ENCODE data around the gene NIPA2.

The NIPA2 gene

DNA sequence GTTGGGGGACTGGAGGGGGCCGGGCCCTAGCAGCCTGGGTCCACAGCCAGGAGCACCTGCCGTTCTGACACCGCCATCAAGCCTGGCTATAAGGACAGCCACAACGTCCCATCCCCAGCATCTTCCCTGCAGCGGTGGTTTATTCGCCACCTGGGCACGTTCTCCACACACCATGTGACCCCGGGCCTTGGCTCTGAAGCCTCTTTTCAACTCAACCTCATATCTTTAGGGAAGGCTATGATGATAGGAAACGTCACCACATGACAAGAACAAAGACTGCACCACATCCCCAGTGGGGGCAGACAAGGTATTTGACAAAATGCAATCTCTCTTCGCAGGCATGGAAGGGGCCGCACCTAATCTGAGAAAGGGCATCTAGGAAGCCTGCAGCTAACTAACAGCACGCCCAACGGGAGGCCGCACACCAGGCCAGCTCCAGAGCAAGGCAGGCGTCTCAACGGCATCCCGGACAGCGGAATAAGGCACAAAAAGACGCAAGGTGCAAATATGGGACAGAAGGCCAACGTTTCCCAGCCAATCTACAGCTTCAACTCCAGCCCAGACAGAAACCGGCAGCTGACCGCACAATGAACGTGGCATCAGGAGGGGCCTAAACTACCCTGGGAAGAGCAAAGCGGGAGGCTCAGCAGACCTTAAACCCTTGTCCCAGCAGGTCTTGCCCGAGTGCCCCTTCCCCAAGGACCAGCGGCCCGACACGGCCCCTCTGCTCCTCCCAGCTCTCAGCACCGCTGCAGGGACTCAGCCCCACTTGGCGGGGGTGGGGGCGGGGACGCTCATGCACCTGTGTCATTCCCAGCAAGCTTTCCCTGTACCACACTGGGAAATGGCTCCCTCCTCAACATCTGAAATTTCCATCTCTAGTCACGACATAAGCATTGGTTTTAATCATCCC is 41.9 kb downstream of the NIPA2 start:
- Mint-ChIP-seq H3K36me3 (peaks cover 5% of the 10 kb centered on the region), H3K4me1 (ENCODE audit: low read depth) (no peaks in the 10 kb centered on the region), H3K27ac (no peak overlapping the region), H3K9me3 (ENCODE audit: low read depth) (no peaks in the 10 kb centered on the region), H3K4me3 (no peak overlapping the region), H3K27me3 (no peaks in the 10 kb centered on the region)

DNA sequence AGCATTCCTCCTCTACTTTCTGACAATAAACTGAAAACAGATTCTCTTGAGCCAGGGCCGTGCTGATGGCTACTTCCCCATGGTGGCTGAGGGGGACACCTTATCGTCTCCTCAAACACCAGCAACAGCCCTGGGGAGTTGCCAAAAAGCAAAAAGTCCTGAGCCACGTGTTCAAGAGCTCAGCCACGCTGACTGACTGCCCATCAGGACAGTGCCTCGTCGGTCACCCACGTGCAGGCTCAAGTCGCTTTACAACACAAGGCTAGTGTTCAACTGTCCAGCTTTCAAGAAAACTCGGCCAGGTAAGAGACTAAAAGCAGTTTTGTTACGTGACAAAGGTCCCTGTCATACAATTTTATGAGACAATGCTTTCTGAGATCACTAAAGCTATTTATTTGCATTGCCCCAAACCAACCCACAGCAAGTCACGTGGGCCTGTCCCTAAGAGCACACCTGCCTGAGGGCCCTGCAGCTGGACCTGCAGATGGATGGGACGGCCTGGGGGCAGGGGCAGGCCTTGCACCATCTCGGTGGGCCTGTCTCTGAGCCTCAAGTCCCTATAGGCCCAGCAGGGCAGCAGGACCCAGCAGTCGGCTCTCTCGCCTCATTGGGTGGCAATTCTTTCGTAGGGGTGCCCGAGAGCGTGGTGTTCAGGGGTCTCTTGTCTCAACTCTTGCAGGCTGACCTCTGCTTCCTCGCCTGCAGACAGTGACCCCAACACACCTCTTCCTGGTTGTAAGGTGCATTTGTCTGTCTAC is 42.7 kb downstream of the NIPA2 start:
- H3K27ac Mint-ChIP-seq = no peak overlapping the region
- no peaks in the 10 kb centered on the region for H3K4me1 Mint-ChIP-seq (ENCODE audit: low read depth)
- no peak overlapping the region for H3K4me3 Mint-ChIP-seq
- no peaks in the 10 kb centered on the region for H3K27me3 Mint-ChIP-seq
- no peaks in the 10 kb centered on the region for H3K9me3 Mint-ChIP-seq (ENCODE audit: low read depth)
- peaks cover 5% of the 10 kb centered on the region for H3K36me3 Mint-ChIP-seq

DNA sequence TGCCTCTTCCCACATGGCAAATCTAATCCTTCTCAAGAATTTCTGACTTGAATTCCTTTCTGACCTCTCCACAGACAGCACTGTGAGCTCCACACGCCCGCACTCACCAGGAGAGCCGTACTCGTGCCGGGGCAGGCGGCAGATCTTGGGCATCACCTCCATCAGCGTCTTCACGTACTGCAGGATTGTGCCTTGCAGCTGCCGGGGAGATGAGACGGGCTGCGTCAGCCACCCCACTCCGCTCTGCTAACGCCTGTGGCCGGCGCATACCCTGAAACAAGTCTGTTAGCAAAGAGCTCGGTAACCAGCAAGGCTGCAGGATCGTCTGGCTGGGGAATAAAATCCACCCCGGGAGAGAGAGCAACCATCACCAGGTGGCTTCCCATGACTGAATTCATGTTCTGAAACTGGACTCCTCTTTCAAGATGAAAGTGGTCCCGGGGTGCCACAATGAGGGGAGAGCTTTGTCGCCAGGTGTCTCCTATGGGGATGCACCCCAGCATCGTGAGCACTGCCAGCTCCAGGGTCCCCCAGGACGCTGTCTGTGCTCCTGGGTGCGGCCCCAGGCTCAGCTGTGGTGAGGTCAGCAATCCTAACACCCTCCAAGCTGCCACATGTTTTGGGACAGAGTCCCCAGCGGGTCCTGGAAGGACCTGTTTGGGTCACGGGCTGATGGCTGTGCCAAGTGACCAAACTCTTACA is 43.4 kb downstream of the NIPA2 start:
- no peak overlapping the region for H3K4me3 Mint-ChIP-seq
- no peaks in the 10 kb centered on the region for H3K9me3 Mint-ChIP-seq (ENCODE audit: low read depth)
- H3K4me1 Mint-ChIP-seq (ENCODE audit: low read depth) = no peaks in the 10 kb centered on the region
- peaks cover 5% of the 10 kb centered on the region for H3K36me3 Mint-ChIP-seq
- H3K27me3 Mint-ChIP-seq = no peaks in the 10 kb centered on the region
- H3K27ac Mint-ChIP-seq = no peak overlapping the region

- H3K36me3 Mint-ChIP-seq = peaks cover 4% of the 10 kb centered on the region
- no peaks in the 10 kb centered on the region for H3K27me3 Mint-ChIP-seq
- no peak overlapping the region for H3K27ac Mint-ChIP-seq
- no peaks in the 10 kb centered on the region for H3K9me3 Mint-ChIP-seq (ENCODE audit: low read depth)
- H3K4me1 Mint-ChIP-seq (ENCODE audit: low read depth) = no peaks in the 10 kb centered on the region
- no peak overlapping the region for H3K4me3 Mint-ChIP-seq
Measured at GRCh38 chr15:22883196-22883595, 44.7 kb downstream of the NIPA2 start.

DNA sequence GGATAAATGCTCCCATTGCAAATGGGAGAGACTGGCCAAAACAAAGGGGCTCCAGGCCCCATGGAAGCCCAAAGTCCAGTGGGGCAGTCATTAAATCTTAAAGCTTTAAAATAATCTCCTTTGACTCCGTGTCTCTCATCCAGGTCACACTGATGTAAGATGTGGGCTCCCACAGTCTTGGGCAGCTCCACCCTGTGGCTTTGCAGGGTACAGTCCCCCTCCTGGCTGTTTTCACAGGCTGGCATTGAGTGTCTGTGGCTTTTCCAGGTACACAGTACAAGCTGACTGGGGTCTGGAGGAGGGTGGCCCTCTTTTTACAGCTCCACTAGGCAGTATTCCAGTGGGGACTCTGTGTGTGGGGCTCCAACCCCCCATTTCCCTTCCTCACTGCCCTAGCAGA is 45.9 kb downstream of the NIPA2 start:
- H3K9me3 Mint-ChIP-seq (ENCODE audit: low read depth) = no peaks in the 10 kb centered on the region
- H3K4me1 Mint-ChIP-seq (ENCODE audit: low read depth) = no peaks in the 10 kb centered on the region
- H3K4me3 Mint-ChIP-seq = no peak overlapping the region
- H3K27ac Mint-ChIP-seq = no peak overlapping the region
- H3K36me3 Mint-ChIP-seq = no peaks in the 10 kb centered on the region
- no peaks in the 10 kb centered on the region for H3K27me3 Mint-ChIP-seq

DNA sequence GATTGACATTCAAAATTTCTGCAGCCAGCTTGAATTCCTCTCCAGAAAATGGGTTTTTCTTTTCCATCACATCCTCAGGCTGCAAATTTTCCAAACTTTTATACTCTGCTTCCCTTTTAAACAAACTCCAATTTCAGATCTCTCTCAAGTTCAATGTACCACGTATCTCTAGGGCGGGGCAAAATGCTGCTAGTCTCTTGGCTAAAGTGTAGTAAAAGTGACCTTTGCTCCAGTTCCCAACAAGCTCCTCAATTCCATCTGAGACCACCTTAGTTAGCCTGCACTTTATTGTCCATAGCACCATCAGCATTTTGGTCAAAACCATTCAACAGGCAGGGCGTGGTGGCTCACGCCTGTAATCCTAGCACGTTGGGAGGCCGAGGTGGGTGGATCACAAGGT is 46.7 kb downstream of the NIPA2 start:
- H3K27me3 Mint-ChIP-seq = no peaks in the 10 kb centered on the region
- no peak overlapping the region for H3K4me3 Mint-ChIP-seq
- H3K4me1 Mint-ChIP-seq (ENCODE audit: low read depth) = no peaks in the 10 kb centered on the region

DNA sequence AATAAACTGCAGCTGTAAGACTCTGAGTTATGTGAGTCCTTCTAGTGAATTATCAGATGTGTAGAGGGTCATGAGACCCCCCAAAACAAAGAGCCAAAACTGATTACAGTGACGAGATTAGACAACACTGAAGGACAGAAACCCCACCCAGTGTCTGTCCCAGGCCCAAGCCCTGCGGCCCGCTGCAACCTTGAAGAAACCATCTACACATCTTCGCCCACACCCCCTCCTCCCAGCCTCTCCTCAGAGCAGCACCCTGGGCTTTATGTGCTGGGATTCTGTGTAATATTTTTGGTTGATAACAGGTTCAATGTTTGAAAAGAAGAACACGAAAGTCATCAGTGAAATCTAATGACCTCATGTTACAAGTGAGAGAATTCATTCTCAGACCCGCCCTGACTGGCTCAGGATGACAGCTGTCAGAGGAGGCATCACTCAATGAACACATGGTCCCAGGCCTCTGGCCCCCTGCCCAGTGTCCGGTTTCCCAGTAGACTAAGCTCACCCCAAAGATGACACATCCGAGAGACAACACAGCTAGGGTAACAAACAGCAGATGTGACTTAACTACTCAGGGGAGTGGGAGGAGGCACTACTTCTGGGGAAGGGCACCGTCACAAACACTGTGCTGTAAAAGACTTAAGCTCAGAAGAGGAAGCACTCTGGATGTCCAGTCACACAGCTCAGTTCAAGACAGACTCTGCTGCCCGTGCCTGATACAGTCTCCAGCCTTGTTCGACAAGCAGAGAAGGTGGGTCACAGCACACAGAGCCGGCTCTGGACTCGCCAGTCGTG is 48.9 kb downstream of the NIPA2 start:
- no peaks in the 10 kb centered on the region for H3K9me3 Mint-ChIP-seq (ENCODE audit: low read depth)
- H3K36me3 Mint-ChIP-seq = no peaks in the 10 kb centered on the region
- no peak overlapping the region for H3K4me3 Mint-ChIP-seq
- H3K27me3 Mint-ChIP-seq = no peaks in the 10 kb centered on the region
- H3K27ac Mint-ChIP-seq = no peak overlapping the region
- no peaks in the 10 kb centered on the region for H3K4me1 Mint-ChIP-seq (ENCODE audit: low read depth)

More for the DNA sequence above, 46.7 kb downstream of the NIPA2 start:
- no peak overlapping the region for H3K27ac Mint-ChIP-seq
- H3K9me3 Mint-ChIP-seq (ENCODE audit: low read depth) = no peaks in the 10 kb centered on the region
- H3K36me3 Mint-ChIP-seq = no peaks in the 10 kb centered on the region

GRCh38 chr15:22888120-22888859 is 49.8 kb downstream of the NIPA2 start:
- no peak overlapping the region for H3K27ac Mint-ChIP-seq
- H3K36me3 Mint-ChIP-seq = no peaks in the 10 kb centered on the region
- H3K27me3 Mint-ChIP-seq = no peaks in the 10 kb centered on the region
- H3K4me1 Mint-ChIP-seq (ENCODE audit: low read depth) = no peaks in the 10 kb centered on the region
- no peaks in the 10 kb centered on the region for H3K9me3 Mint-ChIP-seq (ENCODE audit: low read depth)
- no peak overlapping the region for H3K4me3 Mint-ChIP-seq

GRCh38 chr15:22889146-22889818 is 50.8 kb downstream of the NIPA2 start:
- H3K9me3 Mint-ChIP-seq (ENCODE audit: low read depth) = no peaks in the 10 kb centered on the region
- no peaks in the 10 kb centered on the region for H3K27me3 Mint-ChIP-seq
- H3K36me3 Mint-ChIP-seq = no peaks in the 10 kb centered on the region
- H3K27ac Mint-ChIP-seq = no peak overlapping the region
- H3K4me3 Mint-ChIP-seq = no peak overlapping the region
- H3K4me1 Mint-ChIP-seq (ENCODE audit: low read depth) = no peaks in the 10 kb centered on the region

DNA sequence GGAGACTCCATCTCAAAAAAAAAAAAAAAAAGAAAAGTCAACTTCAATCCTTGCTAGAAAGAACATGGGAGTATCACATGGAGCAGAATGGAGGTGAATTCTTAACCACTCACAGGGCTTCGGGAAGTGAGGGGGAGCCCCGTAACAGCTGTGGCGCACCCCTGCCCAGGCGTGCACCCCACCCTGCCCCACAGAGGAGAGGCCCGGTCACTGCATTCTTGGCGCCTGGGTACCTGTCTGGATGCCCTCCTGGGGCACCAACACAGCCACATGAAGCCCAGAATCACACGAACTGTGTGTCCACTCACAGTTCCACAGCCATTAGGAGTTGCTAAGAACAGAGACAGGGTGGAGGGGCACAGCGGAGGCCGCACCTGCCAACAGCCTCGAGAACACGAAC is 51.8 kb downstream of the NIPA2 start:
- no peaks in the 10 kb centered on the region for H3K36me3 Mint-ChIP-seq
- H3K4me1 Mint-ChIP-seq (ENCODE audit: low read depth) = no peaks in the 10 kb centered on the region
- H3K4me3 Mint-ChIP-seq = no peak overlapping the region
- H3K27me3 Mint-ChIP-seq = no peaks in the 10 kb centered on the region
- no peak overlapping the region for H3K27ac Mint-ChIP-seq
- H3K9me3 Mint-ChIP-seq (ENCODE audit: low read depth) = no peaks in the 10 kb centered on the region

GRCh38 chr15:22891426-22892210 is 53.2 kb downstream of the NIPA2 start:
- Mint-ChIP-seq H3K27ac (no peak overlapping the region), H3K27me3 (no peaks in the 10 kb centered on the region), H3K9me3 (ENCODE audit: low read depth) (no peaks in the 10 kb centered on the region), H3K36me3 (no peaks in the 10 kb centered on the region), H3K4me1 (ENCODE audit: low read depth) (no peaks in the 10 kb centered on the region), H3K4me3 (no peak overlapping the region)

GRCh38 chr15:22892333-22892732 is 53.9 kb downstream of the NIPA2 start:
- Mint-ChIP-seq H3K27me3 (no peaks in the 10 kb centered on the region), H3K36me3 (no peaks in the 10 kb centered on the region), H3K27ac (no peak overlapping the region), H3K9me3 (ENCODE audit: low read depth) (no peaks in the 10 kb centered on the region), H3K4me1 (ENCODE audit: low read depth) (no peaks in the 10 kb centered on the region), H3K4me3 (no peak overlapping the region)

GRCh38 chr15:22893081-22893480 is 54.6 kb downstream of the NIPA2 start:
- Mint-ChIP-seq H3K27me3 (no peaks in the 10 kb centered on the region), H3K27ac (no peak overlapping the region), H3K4me3 (no peak overlapping the region), H3K9me3 (ENCODE audit: low read depth) (no peaks in the 10 kb centered on the region), H3K4me1 (ENCODE audit: low read depth) (no peaks in the 10 kb centered on the region), H3K36me3 (no peaks in the 10 kb centered on the region)
